Endothelial cell of umbilical vein (primary cell): ENCODE results near the gene PALD1. TPM values are rescaled to one million over a fixed set of nuclear protein-coding genes. Genes with fewer than 3 reads are reported as not detected.

Source experiments
- BruUV-seq: library from RNA; stranded (reverse); fragments of 400-500 nt; replicated peaks from 2 replicates; lab custom pipeline; 2021; lab: Mats Ljungman, UMichigan
- CTCF ChIA-PET: fragments of 300-600, 350-600 bp; sonication (Branson Sonifier 250); formaldehyde crosslinking; loops from one replicate; lab custom pipeline; 2021; ENCODE audit warnings: antibody characterized with exemption, inconsistent platforms; lab: Charles Lee
- POLR2A ChIA-PET: fragments of 300-600, 350-600 bp; sonication (Branson Sonifier 250); formaldehyde crosslinking; loops from one replicate; lab custom pipeline; 2021; ENCODE audit warnings: antibody characterized with exemption, inconsistent platforms; lab: Charles Lee
- DNase-seq: peaks from one replicate; pipeline ENCODE4 v3.0.0-alpha.2; 2011; ENCODE audit warnings: low read depth, low spot score
- FAIRE-seq: peaks from 2 replicates; lab custom pipeline; 2011; peaks lifted over from hg19 to GRCh38; lab: Jason Lieb, UNC
- H2AFZ ChIP-seq: 2 replicates; pipeline ENCODE4 v1.6.0; 2012; ENCODE audit warnings: low read depth, low read length, control low read depth, inconsistent platforms
- H3K27ac ChIP-seq: 2 replicates; pipeline ENCODE4 v1.5.1; 2011; ENCODE audit warnings: low read depth, mild to moderate bottlenecking, control low read depth, low read length, moderate library complexity; ENCODE audit not compliant: insufficient read depth
- H3K27me3 ChIP-seq, 2 experiments: 2 replicates each; pipeline versions ENCODE4 v1.6.0 to v1.6.1; 2011; ENCODE audit warnings: low read length in 2 of 2, mixed read lengths in 1 of 2; ENCODE audit not compliant: control insufficient read depth in 2 of 2, insufficient read depth in 2 of 2
- H3K36me3 ChIP-seq, 2 experiments: 2 replicates in 1 of 2; 3 replicates in 1 of 2; pipeline ENCODE4 v1.5.1; 2011; ENCODE audit warnings: low read length in 2 of 2, mild to moderate bottlenecking in 1 of 2, moderate library complexity in 1 of 2; ENCODE audit not compliant: control insufficient read depth in 2 of 2, insufficient read depth in 2 of 2; ENCODE audit errors: extremely low read depth in 1 of 2
- H3K4me1 ChIP-seq: 3 replicates; pipeline ENCODE4 v1.5.1; 2011; ENCODE audit warnings: mild to moderate bottlenecking, low read length; ENCODE audit not compliant: control insufficient read depth, insufficient read depth; ENCODE audit errors: extremely low read depth
- H3K4me2 ChIP-seq: 2 replicates; pipeline ENCODE4 v1.6.1; 2011; ENCODE audit warnings: low read length, control low read depth, mixed read lengths; ENCODE audit not compliant: insufficient read depth
- H3K4me3 ChIP-seq, 3 experiments: fragments of 200-600 bp in 1 of 3; sonication (generic), shearing (Covaris generic) in 1 of 3; replicated peaks in 1 of 3; 2 replicates each; pipeline ENCODE4 v1.5.1; 2011 to 2016; ENCODE audit warnings: control low read depth in 3 of 3, low read length in 3 of 3, mild to moderate bottlenecking in 2 of 3, inconsistent platforms in 1 of 3, low read depth in 1 of 3, moderate library complexity in 1 of 3; ENCODE audit not compliant: insufficient read depth in 1 of 3
- H3K79me2 ChIP-seq: 2 replicates; pipeline ENCODE4 v1.6.0; 2012; ENCODE audit warnings: low read length, inconsistent platforms; ENCODE audit not compliant: control insufficient read depth, insufficient read depth
- H3K9ac ChIP-seq: replicated peaks from 2 replicates; pipeline ENCODE3; 2011; ENCODE audit warnings: low read length, control low read depth; ENCODE audit not compliant: insufficient read depth; ENCODE audit errors: extremely low read depth
- H3K9me1 ChIP-seq: replicated peaks from 3 replicates; pipeline ENCODE4 v1.6.0; 2011; ENCODE audit warnings: mild to moderate bottlenecking, low read length; ENCODE audit not compliant: control insufficient read depth, insufficient read depth; ENCODE audit errors: extremely low read depth
- H3K9me3 ChIP-seq: replicated peaks from 2 replicates; pipeline ENCODE4 v1.5.1; 2012; ENCODE audit warnings: low read length, inconsistent platforms; ENCODE audit not compliant: control insufficient read depth, insufficient read depth
- H4K20me1 ChIP-seq: replicated peaks from 2 replicates; pipeline ENCODE3; 2011; ENCODE audit warnings: mild to moderate bottlenecking, low read length; ENCODE audit not compliant: control insufficient read depth, insufficient read depth; ENCODE audit errors: extremely low read depth
- EZH2 ChIP-seq: IDR thresholded peaks from 2 replicates; pipeline ENCODE4 v1.6.1; 2012; ENCODE audit warnings: borderline replicate concordance, low read depth, mild to moderate bottlenecking, moderate library complexity, low read length, inconsistent platforms; ENCODE audit not compliant: severe bottlenecking
- FOS ChIP-seq: IDR thresholded peaks from 2 replicates; pipeline ENCODE4 v1.6.1; 2011; ENCODE audit warnings: mild to moderate bottlenecking, low read length, moderate library complexity, borderline replicate concordance; ENCODE audit not compliant: insufficient read depth
- GATA2 ChIP-seq: IDR thresholded peaks from 2 replicates; pipeline ENCODE4 v1.7.0; 2011; ENCODE audit warnings: low read depth, mild to moderate bottlenecking, moderate library complexity, mixed read lengths, low read length; ENCODE audit not compliant: insufficient read length, insufficient read depth
- JUN ChIP-seq: IDR thresholded peaks from 2 replicates; pipeline ENCODE4 v1.6.1; 2011; ENCODE audit warnings: borderline replicate concordance, low read depth; ENCODE audit not compliant: insufficient read length, insufficient read depth
- MYC ChIP-seq: IDR thresholded peaks from one replicate; pipeline ENCODE4 v1.6.1; 2011; ENCODE audit warnings: mild to moderate bottlenecking, low read depth, low read length
- POLR2A ChIP-seq: IDR thresholded peaks from 2 replicates; pipeline ENCODE4 v1.6.1; 2012; ENCODE audit warnings: low read depth, mild to moderate bottlenecking, control low read depth, low read length
- POLR2AphosphoS5 ChIP-seq: IDR thresholded peaks from 2 replicates; pipeline ENCODE4 v1.6.1; 2012; ENCODE audit warnings: low read depth, mild to moderate bottlenecking, control low read depth, low read length, moderate library complexity; ENCODE audit not compliant: insufficient read depth
- dilution Hi-C: fragments of 300-500 bp; cut with MboI; formaldehyde crosslinking; loops from one replicate; pipeline ENCODE4 v1.15.0; 2019; ENCODE audit warnings: low sequenced_read_pairs; ENCODE audit not compliant: extremely low pct_ligation_motif_present
- intact Hi-C: fragments of 100-400 bp; cut with micrococcal nuclease; formaldehyde crosslinking; loops from one replicate; pipeline ENCODE4 v1.10.0; 2022
- polyA plus RNA-seq, 4 experiments: library from polyadenylated mRNA; depleted of rRNA in 3 of 4; stranded (reverse) in 3 of 4; unstranded in 1 of 4; fragments of >200 nt; gene quantifications; 2 replicates each; pipeline versions ENCODE4 v1.2.1 to v1.2.3, GENCODE V29; 2011 to 2012; ENCODE audit warnings: missing spikeins in 1 of 4
- total RNA-seq: library from RNA; stranded (reverse); gene quantifications from 2 replicates; pipeline ENCODE4 v1.2.3, GENCODE V29; 2021
- TF ChIP-seq, protein P1 (sequence below): IDR thresholded peaks from 2 replicates; pipeline ENCODE4 v1.6.1; 2011; ENCODE audit not compliant: insufficient read depth, insufficient read length
- TF ChIP-seq, protein P2 (sequence below), 2 donors: IDR thresholded peaks; 1 replicate in 1 of 2; 2 replicates in 1 of 2; pipeline ENCODE4 v1.5.1; 2011; ENCODE audit warnings: low read length in 2 of 2, mild to moderate bottlenecking in 2 of 2, moderate library complexity in 2 of 2, control low read depth in 1 of 2, inconsistent platforms in 1 of 2, low read depth in 1 of 2; ENCODE audit not compliant: insufficient read depth in 1 of 2; ENCODE audit errors: extremely low read depth in 1 of 2

The PALD1 gene
- total and polyA plus RNA-seq, 2 donors (not counting 3 experiments of a cell fraction or from before 2014, with no cell fraction given), result 16.6 to 73.3 TPM

DNA sequence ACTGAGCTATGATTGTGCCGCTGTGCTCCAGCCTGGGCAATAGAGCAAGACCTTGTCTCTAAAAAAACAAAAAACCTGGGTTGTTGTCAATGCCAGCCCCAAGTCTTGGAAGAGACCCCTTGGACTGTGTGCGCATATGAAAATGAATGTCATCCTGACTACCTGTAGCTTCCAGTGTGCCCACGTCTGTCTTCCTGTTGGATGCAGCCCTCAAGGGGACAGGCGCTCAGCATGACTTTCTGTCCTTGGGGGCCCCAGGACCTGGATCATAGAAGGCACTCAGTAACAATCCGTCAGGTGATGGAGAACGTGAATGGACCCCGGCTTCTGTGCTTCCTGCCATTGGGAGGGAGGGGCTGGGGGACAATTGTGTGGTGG, 114.9 kb downstream of the PALD1 start:
- Histone ChIP-seq H3K9me1 (no peaks in the 10 kb centered on the region), H3K4me1 (no peaks in the 10 kb centered on the region), H3K9ac (no peak overlapping the region), H3K27me3 (peaks cover 3 to 8% of the 10 kb centered on the region in 2 experiments), H3K27ac (no peak overlapping the region), H3K4me2 (no peak overlapping the region), H3K79me2 (no peaks in the 10 kb centered on the region), H3K9me3 (no peaks in the 10 kb centered on the region), H3K36me3 (no peaks in the 10 kb centered on the region), H4K20me1 (no peaks in the 10 kb centered on the region), H3K4me3 (no peak overlapping the region), H2AFZ (no peak overlapping the region)
- intact Hi-C loops, result no loop called here
- DNase-seq (no peak), FAIRE-seq (no peak)
- CTCF ChIA-PET, result no interaction called here
- dilution Hi-C loops, result no loop called here
- TF ChIP-seq EZH2 (no peak), GATA2 (no peak), MYC (no peak), POLR2AphosphoS5 (no peak), JUN (no peak), FOS (no peak), POLR2A (no peak)
- TF ChIP-seq, protein P1, sequence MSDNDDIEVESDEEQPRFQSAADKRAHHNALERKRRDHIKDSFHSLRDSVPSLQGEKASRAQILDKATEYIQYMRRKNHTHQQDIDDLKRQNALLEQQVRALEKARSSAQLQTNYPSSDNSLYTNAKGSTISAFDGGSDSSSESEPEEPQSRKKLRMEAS, result no peak
- TF ChIP-seq, protein P2, sequence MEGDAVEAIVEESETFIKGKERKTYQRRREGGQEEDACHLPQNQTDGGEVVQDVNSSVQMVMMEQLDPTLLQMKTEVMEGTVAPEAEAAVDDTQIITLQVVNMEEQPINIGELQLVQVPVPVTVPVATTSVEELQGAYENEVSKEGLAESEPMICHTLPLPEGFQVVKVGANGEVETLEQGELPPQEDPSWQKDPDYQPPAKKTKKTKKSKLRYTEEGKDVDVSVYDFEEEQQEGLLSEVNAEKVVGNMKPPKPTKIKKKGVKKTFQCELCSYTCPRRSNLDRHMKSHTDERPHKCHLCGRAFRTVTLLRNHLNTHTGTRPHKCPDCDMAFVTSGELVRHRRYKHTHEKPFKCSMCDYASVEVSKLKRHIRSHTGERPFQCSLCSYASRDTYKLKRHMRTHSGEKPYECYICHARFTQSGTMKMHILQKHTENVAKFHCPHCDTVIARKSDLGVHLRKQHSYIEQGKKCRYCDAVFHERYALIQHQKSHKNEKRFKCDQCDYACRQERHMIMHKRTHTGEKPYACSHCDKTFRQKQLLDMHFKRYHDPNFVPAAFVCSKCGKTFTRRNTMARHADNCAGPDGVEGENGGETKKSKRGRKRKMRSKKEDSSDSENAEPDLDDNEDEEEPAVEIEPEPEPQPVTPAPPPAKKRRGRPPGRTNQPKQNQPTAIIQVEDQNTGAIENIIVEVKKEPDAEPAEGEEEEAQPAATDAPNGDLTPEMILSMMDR (IDR thresholded peaks at IDR 0.05; ENCODE audit: extremely low read depth in 1 of 2, insufficient read depth in 1 of 2, low read depth in 1 of 2, low read length in 2 of 2), result no peak
- no TSS peak for BruUV-seq
- POLR2A ChIA-PET, result no interaction called here
